Measurements from ENCODE around the gene GAS2L1.

GAS2L1 gene

DNA sequence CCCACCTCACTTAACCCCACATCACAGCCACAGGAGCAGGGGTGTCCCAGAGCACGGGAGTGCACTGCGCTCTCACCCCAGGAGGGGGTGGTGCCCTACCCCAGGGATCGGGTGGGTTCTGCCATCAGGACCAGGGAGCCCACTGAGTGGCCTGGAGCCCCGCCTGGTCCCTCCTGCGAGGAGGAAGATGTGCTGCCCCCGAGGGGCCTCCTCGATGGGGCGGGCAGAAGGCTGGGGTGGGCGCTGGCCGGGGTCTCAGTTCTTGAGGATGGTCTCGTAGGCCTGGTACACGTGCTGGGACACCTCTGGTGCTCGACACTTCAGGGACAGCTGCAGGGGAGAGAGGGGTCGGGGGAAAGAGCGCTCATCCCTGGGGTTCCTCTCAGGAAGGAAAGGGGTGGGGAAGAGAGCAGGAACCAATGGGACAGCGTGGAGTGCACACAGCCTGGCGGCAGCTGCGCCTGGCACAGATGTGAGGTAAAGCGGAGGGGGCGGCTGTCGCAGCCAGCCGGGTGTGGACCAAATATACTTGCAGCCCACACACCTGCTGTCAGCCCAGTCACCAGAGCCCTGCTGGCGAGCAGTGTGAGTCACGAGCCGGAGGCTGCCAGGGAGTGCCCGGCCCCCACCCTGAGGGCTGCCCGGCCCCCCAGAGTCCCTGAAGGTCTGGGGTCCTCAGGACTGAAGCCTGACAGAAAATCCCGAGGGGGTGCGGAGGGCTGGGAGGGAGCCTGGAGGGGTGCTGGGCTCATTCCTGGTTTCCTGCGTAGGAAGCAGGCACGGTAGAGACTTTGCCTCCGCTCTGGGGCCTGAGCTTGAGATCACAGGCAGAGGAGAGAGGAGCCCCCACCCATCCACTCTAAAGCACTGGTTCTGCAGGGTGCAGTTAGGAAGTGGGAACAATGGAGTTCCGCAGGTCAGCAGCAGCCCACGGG lies 22.4 kb downstream of the GAS2L1 start:
- FAIRE-seq, result no peak

- FAIRE-seq, result no peak
These were observed 23.1 kb downstream of the GAS2L1 start for GRCh38 chr22:29329581-29329980.

DNA sequence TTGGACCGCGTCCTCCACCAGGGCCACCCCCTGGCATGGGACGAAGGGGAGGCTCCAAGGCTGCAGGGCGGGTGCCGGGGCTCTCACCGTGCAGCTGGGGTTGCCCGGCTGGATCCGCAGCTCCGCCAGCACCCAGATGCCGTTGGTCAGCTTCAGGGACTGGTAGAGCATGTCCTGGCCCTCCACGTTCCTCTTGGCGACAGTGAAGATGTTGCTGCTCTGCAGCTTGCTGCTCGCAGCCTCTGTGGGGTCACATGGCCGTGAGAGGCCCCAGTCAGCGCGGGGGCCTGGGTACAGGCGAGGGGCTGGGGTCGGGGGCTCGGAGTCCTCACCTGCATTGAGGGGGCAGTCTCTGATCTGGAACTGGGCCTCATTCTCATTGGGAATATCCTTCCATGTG lies 23.8 kb downstream of the GAS2L1 start:
- no peak for FAIRE-seq

GRCh38 chr22:29330753-29331152 lies 24.3 kb downstream of the GAS2L1 start:
- no peak for FAIRE-seq

GRCh38 chr22:29331213-29331612 lies 24.8 kb downstream of the GAS2L1 start:
- no peak for FAIRE-seq

DNA sequence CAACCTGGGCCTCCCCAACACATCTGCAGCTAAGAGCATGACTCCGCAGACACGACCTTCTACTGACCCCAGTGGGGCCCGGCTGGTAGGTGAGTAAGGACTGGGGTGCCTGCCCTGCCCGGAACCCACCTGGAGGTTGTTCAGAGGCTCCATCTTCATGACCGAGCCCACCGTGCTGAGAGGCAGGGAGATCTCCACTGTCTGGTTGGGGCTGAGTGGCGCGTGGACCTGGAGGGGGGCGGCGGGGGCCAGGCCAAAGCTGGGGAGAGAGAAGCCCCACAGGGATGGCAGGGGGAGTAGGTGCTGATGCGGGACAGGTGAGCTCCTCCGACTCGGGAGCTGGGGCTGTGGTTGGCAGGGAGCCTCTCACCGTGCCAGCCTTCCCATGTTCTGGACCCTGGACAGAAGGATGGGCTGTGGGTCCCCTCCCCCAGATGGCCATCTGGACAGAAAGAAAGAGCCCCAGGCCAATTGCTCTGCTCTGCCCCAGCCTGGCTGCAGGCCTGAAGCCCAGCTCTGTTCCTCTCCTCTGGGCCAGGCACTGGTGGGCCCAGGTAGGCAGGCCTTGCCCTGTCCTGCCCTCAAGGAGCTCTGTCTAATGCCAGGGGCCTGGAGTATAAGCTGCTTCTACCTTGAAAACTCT lies 25.3 kb downstream of the GAS2L1 start:
- FAIRE-seq, result no peak

- no peak for FAIRE-seq
These were observed 26.5 kb downstream of the GAS2L1 start for GRCh38 chr22:29332886-29333496.

- FAIRE-seq, result no peak
These were observed 27.7 kb downstream of the GAS2L1 start for GRCh38 chr22:29334148-29334547.

DNA sequence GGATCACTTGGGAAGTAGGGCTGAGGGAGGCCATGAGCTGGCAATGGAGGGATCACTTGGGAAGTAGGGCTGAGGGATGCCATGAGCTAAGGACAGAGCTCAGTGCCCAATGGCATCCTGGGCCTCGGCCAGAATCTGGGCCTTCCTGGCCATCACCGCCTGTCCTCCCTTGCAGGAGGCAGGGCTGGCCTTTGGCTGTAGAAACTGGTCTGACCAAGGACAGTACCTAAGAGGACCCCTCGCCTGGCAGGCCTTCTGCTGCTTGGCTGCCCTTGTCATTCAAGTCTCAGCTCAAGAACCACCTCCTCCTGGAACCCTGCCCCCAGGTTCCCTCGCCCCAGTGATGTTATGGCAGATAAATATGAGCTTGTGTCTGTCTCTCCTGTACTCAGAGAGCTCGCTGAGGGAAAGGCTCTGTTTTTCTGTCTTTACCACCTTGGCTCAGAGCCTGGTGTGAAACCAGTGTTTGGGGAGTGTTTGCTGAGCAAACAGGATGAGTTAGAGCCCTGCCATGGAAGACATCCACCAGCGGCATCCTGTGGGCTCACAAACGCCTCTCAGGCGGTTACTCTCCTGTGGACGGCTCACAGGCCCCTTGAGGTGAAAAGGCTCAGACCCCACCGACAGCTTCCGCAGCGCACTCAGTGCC lies 28.4 kb downstream of the GAS2L1 start:
- FAIRE-seq, result no peak

- no peak for FAIRE-seq
These were observed 29.2 kb downstream of the GAS2L1 start for GRCh38 chr22:29335656-29336055.

- no peak for FAIRE-seq
These were observed 30.5 kb downstream of the GAS2L1 start for GRCh38 chr22:29336751-29337490.

- FAIRE-seq, result no peak
These were observed 31.3 kb downstream of the GAS2L1 start for GRCh38 chr22:29337631-29338284.

- FAIRE-seq, result no peak
These were observed 31.9 kb downstream of the GAS2L1 start for GRCh38 chr22:29338398-29338797.

DNA sequence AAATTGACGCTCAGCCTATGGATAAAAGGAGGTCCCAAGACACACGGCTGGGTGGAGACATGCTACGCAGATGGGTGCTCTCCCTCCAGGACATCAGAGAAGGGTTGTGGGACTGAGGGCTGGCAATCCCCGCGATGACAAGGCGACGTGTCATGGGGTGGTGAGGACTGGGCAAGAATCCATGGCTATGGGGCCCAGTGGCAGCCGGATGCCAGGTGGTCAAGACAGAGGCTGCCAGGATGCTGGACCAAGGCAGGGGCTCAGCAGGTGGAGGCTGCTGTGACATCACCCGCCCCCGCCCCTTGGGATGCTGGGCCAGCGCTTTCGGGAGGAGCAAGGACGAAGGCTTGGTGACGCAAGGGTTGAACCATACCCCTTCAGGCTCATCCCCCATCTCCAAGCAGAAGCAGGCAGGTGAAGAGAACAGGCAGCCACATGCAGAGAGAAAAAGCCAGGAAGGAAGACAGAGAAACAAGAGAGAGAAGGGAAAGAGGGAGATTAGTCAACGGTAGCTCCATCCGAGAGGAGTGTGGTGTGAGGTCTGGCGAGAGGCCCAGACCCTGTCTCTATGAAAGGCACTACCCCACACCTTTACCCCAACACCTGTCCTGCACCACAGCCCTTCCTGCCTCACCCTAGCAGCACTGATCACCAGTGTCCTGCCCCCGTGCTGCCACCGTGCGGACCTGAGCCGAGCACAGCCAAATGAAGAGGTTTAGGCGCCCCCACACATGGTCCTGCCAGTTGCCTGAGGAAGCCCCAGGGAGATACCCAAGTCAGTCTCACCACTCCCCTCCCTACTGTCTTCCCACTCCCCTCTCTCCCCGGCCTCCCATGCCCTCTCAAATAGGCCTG lies 33.2 kb downstream of the GAS2L1 start:
- no peak for FAIRE-seq

DNA sequence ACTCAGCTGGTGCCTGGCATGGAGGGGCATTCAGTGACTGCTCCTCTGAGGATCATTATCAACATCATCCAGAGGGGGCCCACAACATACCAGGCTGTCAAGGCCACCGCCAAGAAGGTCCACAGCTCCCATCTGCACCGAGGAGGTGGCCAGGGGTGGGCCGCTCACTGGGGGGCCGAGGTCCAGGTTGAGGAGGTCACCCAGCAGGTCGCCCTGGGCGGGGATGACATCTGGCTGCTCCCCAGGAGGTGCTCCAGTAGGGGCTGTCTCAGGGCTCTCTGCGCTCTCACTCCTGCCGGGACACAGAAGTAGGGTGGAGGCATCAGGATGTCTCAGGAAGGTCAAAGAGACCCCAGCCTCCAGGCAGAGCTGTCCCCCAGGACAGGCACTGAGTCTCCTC lies 34.1 kb downstream of the GAS2L1 start:
- FAIRE-seq, result no peak

DNA sequence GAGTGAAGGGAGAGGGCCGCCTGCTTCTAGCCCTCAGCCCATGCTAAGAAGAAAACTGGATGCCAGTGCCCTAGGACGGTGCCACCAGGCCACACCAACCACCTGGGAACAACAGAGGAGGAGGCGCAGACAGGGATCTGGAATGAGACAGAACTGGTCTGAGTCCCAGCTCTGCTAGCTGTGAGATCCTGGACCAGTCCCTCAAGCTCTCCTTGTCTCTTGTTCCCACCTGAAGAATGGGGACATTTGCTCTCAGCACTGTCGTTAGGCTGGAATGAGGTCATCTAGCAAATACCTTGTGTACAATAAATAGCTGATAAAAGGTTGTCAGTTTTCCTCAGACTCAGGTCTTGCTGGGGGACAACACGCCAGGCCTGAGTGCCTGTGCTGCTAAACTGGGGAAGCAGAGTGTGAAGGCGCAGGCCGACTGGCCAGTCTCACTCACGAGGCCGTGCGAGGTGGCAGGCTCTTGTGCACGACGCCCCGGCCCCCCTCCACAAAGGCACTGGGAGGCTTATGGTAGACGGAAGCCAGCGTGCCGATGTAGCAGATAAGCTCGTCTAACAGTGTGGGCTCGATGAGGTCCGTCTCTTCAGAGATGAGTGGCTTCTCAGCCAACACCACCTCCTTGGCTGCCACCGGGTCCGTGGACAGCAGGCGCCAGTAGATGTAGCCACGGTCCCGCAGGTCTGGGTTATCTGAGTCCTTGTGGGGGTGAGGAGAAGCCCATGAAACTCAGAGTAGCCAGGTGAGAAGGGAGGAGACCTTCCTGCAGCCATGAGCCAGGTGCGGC lies 34.8 kb downstream of the GAS2L1 start:
- no peak for FAIRE-seq

DNA sequence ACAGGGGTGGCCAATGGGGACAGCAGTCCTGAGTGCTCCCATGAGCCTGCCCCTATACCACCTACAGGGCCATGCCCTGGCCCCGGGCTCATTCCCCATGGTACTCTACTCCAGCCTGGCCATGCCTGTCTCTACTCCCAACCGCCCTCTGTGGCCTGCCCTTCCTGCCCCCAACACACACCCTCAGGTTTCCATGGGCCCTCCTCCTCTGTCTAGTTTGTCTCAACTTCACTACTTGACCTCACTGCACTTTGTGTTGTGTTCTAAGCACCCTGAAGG lies 35.3 kb downstream of the GAS2L1 start:
- no peak for FAIRE-seq

DNA sequence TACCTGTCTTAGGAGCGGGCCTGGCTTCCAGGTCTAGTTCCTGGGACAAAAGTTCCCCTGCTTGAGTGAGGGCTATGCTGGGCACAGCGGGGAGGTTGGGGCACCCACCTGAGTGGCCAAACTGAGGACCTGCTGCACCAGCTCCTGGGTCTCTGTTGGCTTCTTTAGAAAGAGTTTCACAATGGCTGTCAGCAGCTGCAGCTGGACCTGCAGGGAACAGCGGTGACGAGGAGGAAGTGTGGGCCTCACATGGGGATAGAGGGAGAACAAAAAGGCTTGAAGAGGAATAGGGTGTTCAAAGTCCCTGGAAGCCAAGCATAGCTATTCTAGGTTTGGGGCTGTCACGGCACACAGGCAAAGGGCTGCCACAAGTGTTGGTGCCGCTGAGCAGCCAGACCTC lies 35.7 kb downstream of the GAS2L1 start:
- FAIRE-seq, result no peak

DNA sequence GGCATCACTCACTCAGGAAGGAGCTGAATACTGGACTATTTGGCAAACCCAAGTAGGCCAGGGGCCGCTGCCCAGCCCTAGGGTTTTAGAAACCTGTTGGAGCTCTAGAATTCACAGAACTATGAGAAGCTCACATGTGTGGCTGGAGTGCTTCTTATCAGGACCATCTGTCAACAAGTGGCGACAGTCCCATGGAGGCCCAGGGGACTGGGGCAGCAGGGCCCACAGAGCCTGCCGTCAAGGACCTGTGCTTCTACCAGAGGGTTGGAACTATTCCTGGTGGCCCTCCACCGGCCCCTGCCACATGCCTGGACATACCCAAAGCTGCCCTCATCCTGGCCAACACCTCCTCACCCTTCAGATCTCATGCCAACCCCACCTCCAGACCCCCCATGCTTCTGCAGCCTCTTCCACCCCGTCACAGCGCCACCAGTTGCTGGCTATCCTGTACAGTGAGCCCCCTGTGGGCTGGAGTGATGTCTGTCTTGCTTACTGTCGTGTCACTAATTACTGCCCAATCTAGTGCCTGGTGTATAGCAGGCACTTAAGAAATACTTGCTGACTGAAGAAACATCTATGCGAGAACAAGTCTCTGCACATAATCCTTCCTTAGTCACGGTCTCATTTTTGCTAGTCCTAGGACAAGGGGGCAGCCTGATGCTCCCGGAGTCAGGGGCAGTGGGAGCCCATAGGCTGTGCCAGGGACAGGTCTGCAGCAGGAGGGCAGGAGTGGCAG lies 36.3 kb downstream of the GAS2L1 start:
- no peak for FAIRE-seq

GRCh38 chr22:29343313-29343805 lies 36.9 kb downstream of the GAS2L1 start:
- no peak for FAIRE-seq
